Measurements from ENCODE around the gene KIAA1586. TPM values are rescaled to one million over a fixed set of nuclear protein-coding genes. Genes with fewer than 3 reads are reported as not detected.

KIAA1586 gene
- total RNA-seq, 1 experiment from 2014 or later, result 9.8 TPM

GRCh38 chr6:57104336-57104735 lies 57.8 kb downstream of the KIAA1586 start:
- DNase-seq, result no peak
- Histone ChIP-seq H3K27me3 (ENCODE audit: control insufficient read depth, insufficient read depth, low read length) (no peaks in the 10 kb centered on the region), H3K4me3 (ENCODE audit: insufficient read depth, low read depth, low read length) (no peak overlapping the region), H3K36me3 (replicated peaks; ENCODE audit: control insufficient read depth, insufficient read depth, low read length) (peaks cover 19% of the 10 kb centered on the region)

Other genes with a start within 250 kb of the KIAA1586 start
- 1.7 and 1.8 TPM in 2 replicates for gene BEND6, start 91.6 kb upstream of the KIAA1586 start, total RNA-seq (2014; rRNA removed; shearing (Covaris generic))
- 31.7 and 45.3 TPM in 2 replicates for gene ZNF451, start 43.5 kb downstream of the KIAA1586 start, total RNA-seq (2014; rRNA removed; shearing (Covaris generic))
- 11.9 and 12.3 TPM in 2 replicates for gene BAG2, start 125.6 kb downstream of the KIAA1586 start, total RNA-seq (2014; rRNA removed; shearing (Covaris generic))
- gene RAB23, start 175.6 kb downstream of the KIAA1586 start, total RNA-seq (2014; rRNA removed; shearing (Covaris generic)), result 16.1 and 20.7 TPM in 2 replicates